CD1c-positive myeloid dendritic cell (primary cell): Measurements from ENCODE around the gene ABI3.
"Not testable (repeated sequence)": the region's sequence is repeated elsewhere in the genome, so short reads cannot be mapped to it uniquely, and the experiment has no call there.

Experiments used
- DNase-seq: peaks from one replicate; pipeline ENCODE4 v3.0.0-alpha.2; 2016; ENCODE audit errors: extremely low spot score

The ABI3 gene

GRCh38 chr17:49252148-49252695 lies 41.7 kb downstream of the ABI3 start:
- peak; percentile 75 for DNase-seq

DNA sequence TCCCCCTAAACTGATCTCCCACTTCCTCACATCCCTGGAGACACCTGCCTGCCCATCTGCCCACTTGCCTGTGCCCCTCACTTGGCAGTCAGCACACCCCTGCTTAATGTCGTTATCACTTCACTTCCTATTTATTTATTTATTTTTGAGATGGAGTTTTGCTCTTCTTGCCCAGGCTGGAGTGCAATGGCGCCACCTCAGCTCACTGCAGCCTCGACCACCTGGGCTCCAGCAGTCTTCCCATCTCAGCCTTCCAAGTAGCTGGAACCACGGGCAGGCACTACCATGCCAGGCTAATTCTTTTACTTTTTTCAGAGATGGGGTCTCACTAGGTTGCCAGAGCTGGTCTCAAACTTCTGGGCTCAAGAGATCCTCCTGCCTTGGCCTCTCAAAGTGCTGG lies 43.6 kb downstream of the ABI3 start:
- DNase-seq, result no peak

DNA sequence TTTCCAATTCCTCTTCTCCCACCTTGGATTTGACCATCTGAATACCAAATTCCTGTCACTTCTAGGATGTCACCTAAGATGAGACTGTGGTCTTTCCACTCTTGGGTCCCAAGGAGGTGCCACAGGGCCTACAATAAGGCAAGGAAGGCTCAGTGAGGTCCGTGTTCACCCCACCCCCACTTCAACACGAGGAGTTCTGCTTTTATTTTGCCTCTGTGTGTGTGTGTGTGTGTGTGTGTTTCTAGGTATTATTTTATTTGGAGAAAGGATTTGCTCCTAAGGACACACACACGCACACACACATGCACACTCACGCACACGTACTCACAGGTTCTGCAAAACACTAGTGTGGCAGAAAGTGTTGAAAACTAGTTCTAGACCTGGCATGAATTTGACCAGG lies 44.6 kb downstream of the ABI3 start:
- no peak for DNase-seq

GRCh38 chr17:49258394-49258793 lies 47.9 kb downstream of the ABI3 start:
- DNase-seq, result no peak

DNA sequence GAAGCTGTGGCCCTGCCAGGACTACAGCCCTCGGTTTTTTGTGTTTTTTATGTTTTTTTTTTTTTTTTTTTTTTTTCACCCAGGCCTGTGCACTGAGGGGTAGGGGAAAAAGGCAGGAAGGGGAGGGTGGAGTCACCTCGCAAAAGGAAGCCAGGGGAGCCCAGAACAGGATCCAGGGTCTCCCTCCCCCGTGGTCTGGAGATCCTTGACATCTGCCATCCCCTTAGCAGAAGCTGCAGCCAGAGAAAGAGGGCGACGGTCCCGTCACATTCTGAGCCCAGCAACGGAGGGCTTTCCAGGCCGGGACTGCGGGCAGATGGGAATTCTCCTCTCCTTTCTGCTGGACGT lies 49.1 kb downstream of the ABI3 start:
- no peak for DNase-seq

GRCh38 chr17:49260011-49260816 lies 49.7 kb downstream of the ABI3 start:
- DNase-seq, result peak; percentile 85

- DNase-seq, result no peak
Observed at GRCh38 chr17:49260817-49261291, 50.3 kb downstream of the ABI3 start.

DNA sequence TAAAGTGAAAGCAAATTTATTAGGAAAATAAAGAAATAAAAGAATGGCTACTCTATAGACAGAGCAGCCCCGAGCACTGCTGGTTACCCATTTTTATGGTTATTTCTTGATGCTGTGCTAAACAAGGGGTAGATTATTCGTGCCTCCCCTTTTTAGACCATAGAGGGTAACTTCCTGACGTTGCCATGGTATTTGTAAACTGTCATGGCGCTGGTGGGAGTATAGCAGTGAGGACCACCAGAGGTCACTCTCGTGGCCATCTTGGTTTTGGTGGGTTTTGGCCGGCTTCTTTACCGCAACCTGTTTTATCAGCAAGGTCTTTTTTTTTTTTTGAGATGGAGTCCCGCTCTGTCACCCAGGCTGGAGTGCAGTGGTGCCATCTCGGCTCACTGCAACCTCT lies 51.0 kb downstream of the ABI3 start:
- not testable (repeated sequence) for DNase-seq

DNA sequence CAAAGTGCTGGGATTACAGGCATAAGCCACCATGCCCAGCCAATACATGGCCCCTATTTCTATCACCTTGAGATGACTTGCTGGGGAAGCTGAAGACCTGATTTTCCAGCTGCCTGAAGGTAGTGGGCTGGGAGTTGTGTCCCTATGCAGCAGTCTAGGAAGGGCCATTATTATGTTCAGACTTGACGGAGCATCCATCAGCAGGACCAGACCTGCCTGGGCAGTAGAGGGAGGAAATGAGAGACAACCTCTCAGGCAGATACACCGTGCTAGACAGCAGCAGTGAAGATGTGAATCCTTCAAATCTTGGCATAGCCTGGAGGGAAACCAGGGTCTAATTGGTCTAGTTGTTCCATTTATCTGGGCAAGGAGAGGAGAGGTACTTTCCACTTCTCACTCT lies 55.7 kb downstream of the ABI3 start:
- no peak for DNase-seq

- DNase-seq, result no peak
Observed at GRCh38 chr17:49267912-49268311, 57.4 kb downstream of the ABI3 start.

- no peak for DNase-seq
Observed at GRCh38 chr17:49269356-49269755, 58.8 kb downstream of the ABI3 start.
